Nephron (organoid): ENCODE measurements around the gene NR2F2.

Source experiments
- H3K27ac Mint-ChIP-seq, 3 experiments: 2 replicates each; pipeline ENCODE4 v1.8.0; 2020; ENCODE audit warnings: mixed read lengths in 3 of 3, mild to moderate bottlenecking in 2 of 3, moderate library complexity in 1 of 3
- H3K27me3 Mint-ChIP-seq: 2 replicates; pipeline ENCODE4 v1.8.0; 2021; ENCODE audit warnings: low read depth, mild to moderate bottlenecking, moderate library complexity, mixed read lengths
- H3K36me3 Mint-ChIP-seq: 2 replicates; pipeline ENCODE4 v1.8.0; 2020; ENCODE audit warnings: low read depth, mixed read lengths
- H3K4me1 Mint-ChIP-seq: 2 replicates; pipeline ENCODE4 v1.8.0; 2020; ENCODE audit warnings: mixed read lengths
- H3K4me3 Mint-ChIP-seq, 3 experiments: 2 replicates each; pipeline ENCODE4 v1.8.0; 2020; ENCODE audit warnings: mild to moderate bottlenecking in 3 of 3, mixed read lengths in 3 of 3, moderate library complexity in 2 of 3
- H3K9me3 Mint-ChIP-seq: 2 replicates; pipeline ENCODE4 v1.8.0; 2020; ENCODE audit warnings: mixed read lengths
- CTCF ChIP-seq, 3 experiments: fragments of 200-600 bp; sonication (generic); IDR thresholded peaks; one replicate each; pipeline ENCODE4 v1.5.0; 2021; ENCODE audit warnings: antibody characterized with exemption in 3 of 3; ENCODE audit not compliant: unreplicated experiment in 3 of 3

Gene NR2F2

DNA sequence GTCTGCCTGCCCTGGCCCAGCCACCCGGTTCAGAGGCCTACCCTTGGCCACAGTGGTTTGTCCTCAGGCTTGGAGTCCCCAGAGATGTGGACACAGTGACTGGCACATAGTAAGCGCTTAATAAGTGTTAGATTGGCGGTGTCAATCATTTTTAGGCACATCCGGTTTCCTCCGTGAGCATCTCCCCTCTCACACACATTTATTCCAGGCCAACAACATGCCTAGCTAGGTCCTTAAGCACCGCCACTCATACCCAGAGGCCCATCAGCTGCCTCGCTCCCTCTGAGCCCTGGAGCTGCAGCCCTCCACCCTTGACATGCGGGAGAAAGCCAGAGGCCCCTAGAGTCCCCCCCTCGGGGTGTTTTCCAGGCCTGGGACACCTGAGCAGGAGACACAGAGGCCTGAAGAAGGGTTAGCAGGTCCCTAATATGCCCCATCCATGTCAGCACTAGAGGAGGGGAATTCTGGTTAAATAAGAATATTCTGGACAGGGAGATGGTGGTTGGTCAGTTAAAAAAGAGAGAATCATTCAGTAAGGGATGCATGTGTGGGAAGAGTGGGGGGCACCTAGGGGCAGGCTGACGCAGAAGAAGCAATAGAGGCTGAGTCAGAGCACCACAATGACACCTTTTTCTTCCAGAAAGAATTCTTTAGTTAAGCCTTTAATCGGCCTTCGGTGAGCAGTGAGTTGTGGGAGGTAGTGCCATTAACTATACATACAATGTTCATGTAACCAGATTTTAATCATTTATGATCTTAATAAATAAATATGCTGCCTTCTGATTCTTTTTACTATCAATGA, 22.3 kb downstream of the NR2F2 start:
- H3K36me3 Mint-ChIP-seq: peaks cover 20% of the 10 kb centered on the region
- no peak for TF ChIP-seq CTCF (IDR thresholded peaks at IDR 0.05; ENCODE audit: unreplicated experiment in 3 of 3)
- H3K4me1 Mint-ChIP-seq: peaks cover 64% of the 10 kb centered on the region
- peaks cover 52% of the 10 kb centered on the region for H3K27me3 Mint-ChIP-seq
- H3K27ac Mint-ChIP-seq: peak overlapping the region; percentile 84 to 95 (median 88)
- H3K4me3 Mint-ChIP-seq: peak overlapping the region; percentile 80 to 88 (median 85)
- H3K9me3 Mint-ChIP-seq: no peaks in the 10 kb centered on the region

GRCh38 chr15:96353416-96353929, 23.0 kb downstream of the NR2F2 start:
- TF ChIP-seq CTCF (IDR thresholded peaks at IDR 0.05; ENCODE audit: unreplicated experiment in 3 of 3): no peak

DNA sequence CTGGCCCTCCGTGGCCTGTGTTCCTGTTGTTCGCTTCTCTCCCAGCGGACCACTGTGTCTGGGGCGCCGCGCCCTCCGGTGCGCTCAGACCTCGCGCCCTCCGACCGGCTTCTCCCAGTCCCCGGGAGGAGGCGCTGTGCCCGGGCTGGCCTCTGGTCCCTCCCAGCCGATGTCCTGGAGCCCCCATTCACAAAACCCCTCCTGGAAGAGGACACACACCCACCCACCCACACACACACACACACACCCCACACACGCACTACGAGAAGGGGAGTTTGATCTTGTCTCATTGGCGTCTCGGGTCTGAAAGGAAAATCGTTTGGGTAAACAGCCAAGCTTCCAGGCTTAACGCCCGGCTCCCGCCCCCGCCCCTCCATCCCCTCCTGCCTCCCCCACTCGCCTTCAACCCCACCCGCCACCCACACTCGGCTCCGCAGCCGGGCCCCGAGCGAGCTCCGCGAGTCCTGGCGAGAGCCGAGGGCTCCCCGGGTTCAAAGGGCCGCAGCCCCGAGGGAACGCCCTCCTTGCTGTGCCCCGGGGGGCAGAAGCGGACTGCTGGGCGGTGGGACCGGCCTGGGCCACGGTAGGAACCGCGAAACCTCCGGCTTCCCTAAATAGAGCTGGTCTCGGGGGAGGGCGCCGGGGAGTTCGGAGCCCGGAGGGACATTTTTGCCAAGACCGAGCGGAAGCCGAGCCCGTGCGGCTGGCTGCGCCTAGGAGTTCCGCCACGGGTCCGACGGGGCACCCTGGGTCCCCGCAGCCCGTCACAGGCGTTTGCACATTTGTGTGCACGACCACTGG, 23.6 kb downstream of the NR2F2 start:
- peaks cover 60% of the 10 kb centered on the region for H3K27me3 Mint-ChIP-seq
- peak overlapping the region; percentile 84 to 95 (median 88) for H3K27ac Mint-ChIP-seq
- H3K36me3 Mint-ChIP-seq: peaks cover 9% of the 10 kb centered on the region
- H3K4me1 Mint-ChIP-seq: peaks cover 58% of the 10 kb centered on the region
- TF ChIP-seq CTCF (IDR thresholded peaks at IDR 0.05; ENCODE audit: unreplicated experiment in 3 of 3): peak; percentile 52 to 66 (median 57)
- no peaks in the 10 kb centered on the region for H3K9me3 Mint-ChIP-seq
- peak overlapping the region; percentile 80 to 88 (median 85) for H3K4me3 Mint-ChIP-seq

More at GRCh38 chr15:96353416-96353929, 23.0 kb downstream of the NR2F2 start:
- Mint-ChIP-seq H3K27ac (peak overlapping the region; percentile 84 to 95 (median 88)), H3K4me1 (peaks cover 64% of the 10 kb centered on the region), H3K9me3 (no peaks in the 10 kb centered on the region), H3K36me3 (peaks cover 13% of the 10 kb centered on the region), H3K4me3 (peak overlapping the region; percentile 80 to 88 (median 85)), H3K27me3 (peaks cover 53% of the 10 kb centered on the region)

DNA sequence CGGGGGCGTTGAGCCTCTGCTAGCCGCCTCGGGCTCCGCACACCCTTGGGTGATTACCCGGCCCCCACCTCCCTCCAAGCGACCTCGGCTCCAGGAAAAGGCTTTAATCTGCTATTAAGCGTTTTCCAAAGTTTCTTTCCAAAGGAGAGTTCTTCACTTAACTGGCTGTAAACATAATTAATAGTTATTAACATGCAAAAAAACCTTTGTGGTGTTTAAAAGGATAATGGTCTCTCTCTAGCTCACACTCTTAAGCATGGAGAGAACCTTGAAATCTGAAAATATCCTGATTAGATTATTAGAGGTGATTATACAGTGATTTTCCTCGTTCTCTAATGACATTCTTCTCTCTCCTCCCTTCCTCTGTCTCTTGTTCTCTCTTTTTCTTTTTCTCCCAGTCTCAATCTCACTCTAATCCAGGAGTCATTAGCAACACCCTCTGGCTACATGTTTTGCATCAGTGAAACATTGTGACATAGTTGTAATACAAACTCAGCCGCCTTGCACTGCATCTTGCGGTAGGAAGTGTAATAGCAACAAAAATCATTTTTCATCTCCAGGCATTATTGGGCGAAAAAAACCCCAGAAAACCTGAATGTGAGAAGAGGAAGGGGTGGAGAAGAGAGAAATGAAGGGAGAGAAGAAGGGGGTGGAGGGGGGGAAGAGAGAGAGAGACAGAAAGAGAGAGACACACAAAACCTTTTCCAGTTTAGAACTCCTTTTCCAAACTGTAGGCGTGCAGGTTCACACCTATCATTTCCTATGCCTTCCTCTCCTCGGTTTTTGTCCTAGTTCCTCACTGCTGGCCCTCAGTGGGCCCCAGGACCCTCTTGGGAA, 24.4 kb downstream of the NR2F2 start:
- no peak overlapping the region for H3K27ac Mint-ChIP-seq
- H3K27me3 Mint-ChIP-seq: peaks cover 68% of the 10 kb centered on the region
- TF ChIP-seq CTCF (IDR thresholded peaks at IDR 0.05; ENCODE audit: unreplicated experiment in 3 of 3): peak; percentile 34 to 42 (median 42)
- peaks cover 3% of the 10 kb centered on the region for H3K36me3 Mint-ChIP-seq
- no peak overlapping the region for H3K4me3 Mint-ChIP-seq
- H3K4me1 Mint-ChIP-seq: peaks cover 50% of the 10 kb centered on the region
- H3K9me3 Mint-ChIP-seq: no peaks in the 10 kb centered on the region

- Mint-ChIP-seq H3K27me3 (peaks cover 75% of the 10 kb centered on the region), H3K4me1 (peaks cover 44% of the 10 kb centered on the region)
- TF ChIP-seq CTCF (IDR thresholded peaks at IDR 0.05; ENCODE audit: unreplicated experiment in 3 of 3): no peak
Measured at GRCh38 chr15:96355568-96356187, 25.2 kb downstream of the NR2F2 start.

More at GRCh38 chr15:96355568-96356187, 25.2 kb downstream of the NR2F2 start:
- Mint-ChIP-seq H3K9me3 (no peaks in the 10 kb centered on the region), H3K4me3 (no peak overlapping the region), H3K36me3 (peaks cover 3% of the 10 kb centered on the region), H3K27ac (peak overlapping the region in 2 of 3 experiments; percentile 66 to 68)
